WTC11 (cell line): ENCODE results near the gene FEM1B. TPM values are rescaled to one million over a fixed set of nuclear protein-coding genes. Genes with fewer than 3 reads are reported as not detected.

Source experiments
- ATAC-seq: fragments of 200-7000 bp; cut with Tn5 transposase; 2 replicates; pipeline ENCODE4 v1.10.0; 2021; ENCODE audit warnings: mild to moderate bottlenecking, moderate library complexity
- CTCF ChIA-PET: fragments of 300-600 bp; sonication (Branson Sonifier 250); formaldehyde crosslinking; loops from one replicate; lab custom pipeline; 2021; ENCODE audit warnings: antibody characterized with exemption; lab: Charles Lee
- POLR2A ChIA-PET: fragments of 350-600 bp; sonication (Branson Sonifier 250); formaldehyde crosslinking; loops from one replicate; lab custom pipeline; 2021; ENCODE audit warnings: antibody characterized with exemption; lab: Charles Lee
- DNase-seq: peaks from one replicate; pipeline ENCODE4 v3.0.0; 2021; ENCODE audit warnings: low spot score
- H3K27ac Mint-ChIP-seq: 2 replicates; pipeline ENCODE4 v1.8.0; 2021; ENCODE audit warnings: mixed read lengths
- H3K27me3 Mint-ChIP-seq: 2 replicates; pipeline ENCODE4 v1.8.0; 2021; ENCODE audit warnings: low read depth, mild to moderate bottlenecking, moderate library complexity, mixed read lengths
- H3K36me3 Mint-ChIP-seq: 2 replicates; pipeline ENCODE4 v1.8.0; 2021; ENCODE audit warnings: mixed read lengths
- H3K4me1 Mint-ChIP-seq: 2 replicates; pipeline ENCODE4 v1.8.0; 2022; ENCODE audit warnings: mixed read lengths
- H3K4me3 Mint-ChIP-seq: 2 replicates; pipeline ENCODE4 v1.8.0; 2021; ENCODE audit warnings: mild to moderate bottlenecking, moderate library complexity, mixed read lengths
- H3K9me3 Mint-ChIP-seq: 2 replicates; pipeline ENCODE4 v1.8.0; 2021; ENCODE audit warnings: mixed read lengths
- ATF6 ChIP-seq: sonication (generic); formaldehyde crosslinking; IDR thresholded peaks from 2 replicates; pipeline ENCODE4 v1.8.1; 2023; ENCODE audit warnings: mild to moderate bottlenecking, missing genetic modification reagents
- ELF4 ChIP-seq: sonication (generic); formaldehyde crosslinking; IDR thresholded peaks from 2 replicates; pipeline ENCODE4 v1.8.1; 2022; ENCODE audit warnings: low read depth, mild to moderate bottlenecking, moderate library complexity, missing genetic modification reagents
- ESRRA ChIP-seq: sonication (generic); formaldehyde crosslinking; IDR thresholded peaks from 2 replicates; pipeline ENCODE4 v1.8.1; 2022; ENCODE audit warnings: mild to moderate bottlenecking, missing genetic modification reagents, borderline replicate concordance
- ETV6 ChIP-seq: sonication (generic); formaldehyde crosslinking; IDR thresholded peaks from 2 replicates; pipeline ENCODE4 v1.8.1; 2022; ENCODE audit warnings: mild to moderate bottlenecking, missing genetic modification reagents
- FOXP4 ChIP-seq: sonication (generic); formaldehyde crosslinking; IDR thresholded peaks from 2 replicates; pipeline ENCODE4 v1.8.0; 2022; ENCODE audit warnings: mild to moderate bottlenecking, missing genetic modification reagents
- IRF1 ChIP-seq: sonication (generic); formaldehyde crosslinking; IDR thresholded peaks from 2 replicates; pipeline ENCODE4 v1.8.0; 2023; ENCODE audit warnings: missing genetic modification reagents
- NFE2L1 ChIP-seq: sonication (generic); formaldehyde crosslinking; IDR thresholded peaks from 2 replicates; pipeline ENCODE4 v1.8.1; 2023; ENCODE audit warnings: missing genetic modification reagents
- NFYB ChIP-seq: sonication (generic); formaldehyde crosslinking; conservative IDR thresholded peaks from 2 replicates; pipeline ENCODE4 v1.8.0; 2022; ENCODE audit warnings: low read depth, missing genetic modification reagents
- RELA ChIP-seq: sonication (generic); formaldehyde crosslinking; IDR thresholded peaks from 2 replicates; pipeline ENCODE4 v1.8.1; 2022; ENCODE audit warnings: missing genetic modification reagents, mild to moderate bottlenecking, borderline replicate concordance
- SOX15 ChIP-seq: fragments of 250-450 bp; sonication (Bioruptor Pico); IDR thresholded peaks from 2 replicates; pipeline ENCODE4 v1.9.0; 2021; ENCODE audit warnings: mild to moderate bottlenecking
- SP1 ChIP-seq: sonication (generic); formaldehyde crosslinking; conservative IDR thresholded peaks from 2 replicates; pipeline ENCODE4 v1.8.1; 2022; ENCODE audit warnings: missing genetic modification reagents
- TEAD1 ChIP-seq: sonication (generic); formaldehyde crosslinking; IDR thresholded peaks from 2 replicates; pipeline ENCODE4 v1.8.0; 2022; ENCODE audit warnings: mild to moderate bottlenecking, missing genetic modification reagents
- TEAD4 ChIP-seq: sonication (generic); formaldehyde crosslinking; IDR thresholded peaks from 2 replicates; pipeline ENCODE4 v1.8.0; 2022; ENCODE audit warnings: mild to moderate bottlenecking, missing genetic modification reagents
- TP53 ChIP-seq: sonication (generic); formaldehyde crosslinking; IDR thresholded peaks from 2 replicates; pipeline ENCODE4 v1.8.1; 2023; ENCODE audit warnings: mild to moderate bottlenecking, missing genetic modification reagents
- USF2 ChIP-seq: sonication (generic); formaldehyde crosslinking; IDR thresholded peaks from 2 replicates; pipeline ENCODE4 v1.8.1; 2023; ENCODE audit warnings: mild to moderate bottlenecking, missing genetic modification reagents, moderate library complexity
- ZMAT4 ChIP-seq: fragments of 250-450 bp; sonication (Bioruptor Pico); IDR thresholded peaks from 2 replicates; pipeline ENCODE4 v1.9.0; 2021; ENCODE audit warnings: mild to moderate bottlenecking
- ZNF232 ChIP-seq: sonication (generic); formaldehyde crosslinking; IDR thresholded peaks from 2 replicates; pipeline ENCODE4 v1.8.0; 2022; ENCODE audit warnings: mild to moderate bottlenecking, missing genetic modification reagents
- ZNF425 ChIP-seq: fragments of 250-450 bp; sonication (Bioruptor Pico); conservative IDR thresholded peaks from 2 replicates; pipeline ENCODE4 v1.9.0; 2021; ENCODE audit warnings: mild to moderate bottlenecking
- ZNF532 ChIP-seq: fragments of 250-450 bp; sonication (Bioruptor Pico); IDR thresholded peaks from 2 replicates; pipeline ENCODE4 v1.9.0; 2021; ENCODE audit warnings: mild to moderate bottlenecking, borderline replicate concordance
- total RNA-seq: library from RNA; stranded (reverse); gene quantifications from 3 replicates; pipeline ENCODE4 v1.2.3, GENCODE V29; 2021

The FEM1B gene
- total RNA-seq, 1 experiment from 2014 or later: 64.8 TPM

GRCh38 chr15:68325726-68326125 is 48.2 kb downstream of the FEM1B start (continued):
- TF ChIP-seq FOXP4 (CRISPR knock-in tag): no peak
- TF ChIP-seq, all 79 proteins: peak for 0

GRCh38 chr15:68326711-68327354 is 49.3 kb downstream of the FEM1B start:
- H3K4me3 Mint-ChIP-seq: no peak overlapping the region
- peaks cover 46% of the 10 kb centered on the region for H3K4me1 Mint-ChIP-seq
- POLR2A ChIA-PET: no interaction called here
- peaks cover 8% of the 10 kb centered on the region for H3K27me3 Mint-ChIP-seq
- no peaks in the 10 kb centered on the region for H3K9me3 Mint-ChIP-seq
- H3K27ac Mint-ChIP-seq: no peak overlapping the region
- no peaks in the 10 kb centered on the region for H3K36me3 Mint-ChIP-seq
- TF ChIP-seq ELF4 (CRISPR knock-in tag): no peak
- no peak for TF ChIP-seq ZMAT4 (CRISPR knock-in tag)
- no peak for TF ChIP-seq ZNF532
- no peak for TF ChIP-seq NFE2L1
- no peak for TF ChIP-seq ETV6
- TF ChIP-seq ZNF425 (CRISPR knock-in tag): no peak
- ATAC-seq: peak; percentile 35
- DNase-seq: no peak
- CTCF ChIA-PET: interaction anchor here (1.2 to 1.5 kb wide), 3 partner anchors 12 to 227 kb away, joined by 3 to 6 read pairs (median 3); no protein-coding TSS in a partner anchor

- ChIA-PET POLR2A (no interaction called here), CTCF (interaction anchor here (1.1 to 1.8 kb wide), 2 partner anchors 12 to 22 kb away, joined by 3 to 7 read pairs; no protein-coding TSS in a partner anchor)
- H3K27me3 Mint-ChIP-seq: peaks cover 8% of the 10 kb centered on the region
- no peak for ATAC-seq
- no peaks in the 10 kb centered on the region for H3K36me3 Mint-ChIP-seq
- no peak for DNase-seq
- H3K27ac Mint-ChIP-seq: no peak overlapping the region
- H3K9me3 Mint-ChIP-seq: no peaks in the 10 kb centered on the region
- no peak overlapping the region for H3K4me3 Mint-ChIP-seq
- no peak for TF ChIP-seq SP1
- no peak for TF ChIP-seq TEAD4
- TF ChIP-seq ESRRA: no peak
- no peak for TF ChIP-seq IRF1 (CRISPR knock-in tag)
- TF ChIP-seq TEAD1: no peak
- no peak for TF ChIP-seq ATF6
- no peak for TF ChIP-seq SOX15 (CRISPR knock-in tag)
- TF ChIP-seq USF2 (CRISPR knock-in tag): no peak
- no peak for TF ChIP-seq NFE2L1
- no peak for TF ChIP-seq RELA (CRISPR knock-in tag)
- no peak for TF ChIP-seq NFYB (CRISPR knock-in tag)
- no peak for TF ChIP-seq ZNF232 (CRISPR knock-in tag)
- no peak for TF ChIP-seq TP53 (CRISPR knock-in tag)
- peaks cover 46% of the 10 kb centered on the region for H3K4me1 Mint-ChIP-seq
These were observed 50.9 kb downstream of the FEM1B start for GRCh38 chr15:68328443-68328842.
